ENCODE data around the gene RPL31.
"Not testable (repeated sequence)": the region's sequence is repeated elsewhere in the genome, so short reads cannot be mapped to it uniquely, and the experiment has no call there.

Gene RPL31

DNA sequence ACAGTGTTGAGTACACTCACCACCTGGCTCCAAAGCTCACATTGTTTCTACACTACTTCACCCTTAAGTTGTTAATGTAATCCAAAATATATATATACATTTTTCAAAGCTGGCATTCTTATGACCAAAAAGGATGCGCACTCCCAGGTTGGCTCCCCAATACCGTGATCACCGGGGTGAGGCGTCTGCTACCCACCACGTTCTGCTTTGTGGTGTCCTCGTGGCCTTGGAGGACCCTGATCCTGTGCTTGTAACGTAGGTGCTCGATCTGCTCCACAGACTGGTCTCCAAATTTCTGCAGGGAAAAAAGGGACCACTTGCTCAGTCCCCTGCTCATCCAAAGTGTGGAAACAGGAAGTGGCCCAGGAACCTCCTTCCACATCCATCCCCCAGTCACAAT, 25.8 kb downstream of the RPL31 start:
- DNase-seq (ENCODE audit: low spot score) = no peak

DNA sequence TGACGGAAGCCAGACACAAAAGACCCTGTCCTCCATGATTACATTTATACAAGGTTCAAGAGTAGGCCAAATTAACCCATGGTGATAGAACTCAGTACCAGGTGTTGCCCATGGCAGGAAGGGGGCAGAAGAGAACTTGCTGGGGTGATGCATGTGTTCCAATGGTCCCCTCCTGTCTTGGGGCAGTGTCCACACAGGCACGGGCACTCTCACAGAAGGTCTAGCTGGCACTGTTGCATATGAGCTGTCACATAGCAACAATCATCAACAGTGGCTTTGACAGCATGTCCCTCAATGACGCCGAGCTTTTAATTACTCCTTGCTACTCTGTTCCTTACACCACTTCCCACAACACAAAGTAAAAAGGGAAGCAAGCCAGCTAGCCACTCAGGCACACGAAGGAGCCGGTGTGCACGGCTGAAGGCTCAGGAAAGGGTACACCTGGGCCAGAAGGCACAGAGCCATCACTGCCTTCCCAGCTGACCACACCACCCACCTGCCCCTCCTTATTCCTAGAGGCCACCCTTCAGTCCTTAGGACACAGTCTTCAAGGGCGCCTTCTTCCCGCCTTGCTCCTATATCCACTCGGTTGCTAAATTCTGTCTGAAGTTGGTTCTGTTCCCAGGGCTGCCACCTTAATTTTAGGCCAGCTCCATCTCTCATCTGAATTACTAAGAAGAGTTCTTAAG, 28.9 kb downstream of the RPL31 start:
- DNase-seq (ENCODE audit: low spot score) = no peak

DNA sequence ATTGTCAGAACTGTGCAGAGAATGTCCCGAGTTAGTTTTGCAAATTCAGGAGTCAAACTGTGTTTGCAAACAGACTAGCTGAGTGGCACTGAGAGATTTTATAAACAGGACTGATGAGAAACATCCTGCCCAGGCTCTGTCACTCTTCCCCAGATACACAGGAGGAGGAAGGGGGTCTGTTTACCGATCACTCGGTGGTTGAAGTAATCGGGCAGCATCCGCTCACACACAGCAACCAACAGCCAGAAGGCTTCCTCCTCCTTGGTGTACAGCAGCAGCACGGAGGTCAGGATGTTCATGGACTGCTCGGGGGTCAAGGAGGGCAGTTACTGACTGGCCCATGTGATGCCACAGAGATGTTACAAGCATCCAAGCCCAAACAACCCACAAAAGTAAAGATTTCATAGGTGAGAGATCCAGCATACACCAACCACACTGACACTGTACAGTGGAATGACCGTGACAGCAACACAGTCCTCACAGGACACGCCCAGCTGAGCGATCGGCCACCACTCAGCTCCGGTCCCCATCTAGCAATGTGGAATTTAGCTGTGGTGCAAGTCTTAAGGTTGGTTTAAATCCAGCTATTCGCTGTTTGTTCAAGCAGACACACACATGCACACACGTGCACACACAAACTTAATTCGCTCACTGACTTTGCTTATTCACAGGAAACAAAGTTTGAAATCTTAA, 30.1 kb downstream of the RPL31 start:
- no peak for DNase-seq (ENCODE audit: low spot score)

DNA sequence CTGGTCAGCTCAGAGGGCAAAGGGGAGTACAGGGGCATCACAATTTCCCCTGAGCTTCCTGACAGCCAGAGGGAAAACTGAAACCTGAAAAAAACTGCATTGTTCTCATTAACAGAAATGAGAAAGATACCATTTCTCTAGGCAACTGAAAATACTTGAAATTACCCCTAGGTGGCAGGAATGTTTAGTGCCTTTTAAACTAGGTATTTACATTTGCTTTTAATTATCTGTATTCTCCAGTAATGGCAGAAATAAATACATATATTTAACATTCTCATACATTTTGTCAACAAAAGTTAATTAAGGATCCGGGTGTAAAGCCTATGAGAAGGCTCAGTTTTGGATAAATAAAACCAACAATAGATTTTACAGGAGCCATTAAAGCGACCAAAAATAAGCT, 34.5 kb downstream of the RPL31 start:
- DNase-seq (ENCODE audit: low spot score) = peak; percentile 21

DNA sequence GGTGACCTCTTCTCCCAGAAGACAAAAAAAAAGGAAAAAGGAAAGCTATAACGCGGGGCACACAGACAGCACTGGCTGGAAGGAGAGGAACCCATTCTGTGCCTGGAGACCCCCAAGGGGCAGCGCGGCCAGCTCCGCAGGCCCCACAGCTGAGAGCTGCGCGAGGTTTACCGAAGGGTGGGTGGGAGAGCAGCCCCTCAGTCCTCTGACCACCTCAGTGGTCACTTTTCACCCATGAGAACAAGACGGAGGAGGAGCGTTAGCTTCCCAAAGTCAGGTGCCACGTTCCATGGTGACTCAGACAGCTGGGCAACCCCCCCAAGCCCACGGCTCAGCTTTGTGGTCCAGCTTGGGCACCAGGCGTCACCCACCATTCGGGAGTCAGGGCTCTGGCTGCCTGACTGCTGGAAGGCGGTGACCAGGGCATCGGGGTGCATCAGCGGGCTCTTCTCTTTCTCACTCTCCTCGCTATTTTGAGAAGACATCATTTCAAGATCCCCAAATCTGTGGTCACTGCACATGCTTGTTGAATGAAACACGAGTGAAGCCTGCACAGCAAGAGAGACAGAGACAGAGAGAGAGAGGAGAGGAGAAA, 35.2 kb downstream of the RPL31 start:
- DNase-seq (ENCODE audit: low spot score) = no peak

DNA sequence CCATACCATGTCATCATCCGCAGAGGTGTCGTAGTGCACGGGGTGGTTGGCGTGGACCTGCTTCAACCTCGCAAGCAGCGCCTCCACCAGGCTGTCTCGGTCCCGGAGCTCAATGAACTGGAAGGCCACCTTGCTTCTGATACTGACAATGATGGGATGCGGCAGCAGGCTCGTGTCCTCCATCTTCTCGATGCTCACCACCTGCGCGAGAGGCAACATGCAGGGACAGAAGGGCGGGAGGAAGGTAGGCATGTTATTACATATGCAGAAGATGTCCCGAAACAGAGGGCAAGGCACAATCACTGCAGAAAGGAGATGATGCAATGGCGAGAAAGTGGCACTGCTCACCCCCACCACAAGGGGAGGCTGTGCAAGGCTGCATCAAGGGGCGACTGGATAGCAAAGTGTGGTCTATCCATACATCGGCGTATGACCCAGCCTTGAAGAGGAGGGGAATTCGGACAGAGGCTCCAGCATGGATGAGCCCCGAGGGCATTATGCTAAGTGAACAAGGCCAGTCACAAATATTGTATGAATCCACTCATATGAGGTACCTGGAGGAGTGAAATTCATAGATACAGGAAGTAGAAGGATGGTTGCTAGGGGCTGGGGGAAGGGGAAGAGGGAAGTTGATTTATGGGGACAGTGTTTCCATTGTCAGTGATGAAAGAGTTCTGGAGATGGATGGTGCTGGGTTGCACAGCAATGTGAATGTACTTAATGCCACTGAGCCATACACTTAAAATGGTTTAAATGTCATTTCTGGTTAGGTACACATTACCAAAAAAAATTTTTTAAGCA, 36.6 kb downstream of the RPL31 start:
- no peak for DNase-seq (ENCODE audit: low spot score)

DNA sequence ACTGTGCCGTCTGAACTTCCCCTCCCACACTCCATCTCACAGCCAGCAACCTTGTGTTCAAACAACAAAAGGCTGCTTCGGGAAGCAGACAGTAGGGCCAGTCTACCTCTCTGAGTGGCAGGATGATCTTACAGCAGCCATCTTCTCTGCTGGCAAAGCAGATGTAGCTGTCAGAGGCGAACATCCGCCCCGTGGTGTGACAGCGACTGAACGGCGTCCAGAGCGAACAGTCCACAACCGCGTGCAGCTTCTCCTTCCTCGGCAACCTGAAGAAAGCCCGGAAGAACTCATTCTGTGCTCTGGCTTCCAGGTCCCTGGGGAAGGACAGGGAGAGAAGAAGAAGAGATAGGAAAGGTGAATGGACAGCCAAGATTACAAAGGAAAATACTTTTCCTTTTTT, 38.0 kb downstream of the RPL31 start:
- no peak for DNase-seq (ENCODE audit: low spot score)

DNA sequence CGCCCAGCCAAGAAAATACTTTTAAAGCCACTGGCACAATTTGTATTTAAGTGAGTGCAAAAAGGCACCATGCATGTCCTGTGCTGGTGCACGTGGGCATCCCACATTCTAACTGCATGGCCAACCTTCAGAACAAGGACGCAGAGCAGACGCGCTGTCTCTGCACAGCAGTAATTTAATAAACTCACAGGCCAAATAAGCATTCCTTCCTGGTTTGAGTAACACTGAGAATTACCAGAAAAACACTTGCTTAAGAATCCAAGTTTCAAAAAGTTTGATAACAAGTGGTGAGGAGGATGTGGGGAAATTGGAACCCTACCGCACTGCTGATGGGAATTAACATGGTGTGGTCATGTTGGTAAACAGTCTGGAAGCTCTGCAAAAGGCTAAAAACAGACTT, 38.7 kb downstream of the RPL31 start:
- DNase-seq (ENCODE audit: low spot score) = no peak

DNA sequence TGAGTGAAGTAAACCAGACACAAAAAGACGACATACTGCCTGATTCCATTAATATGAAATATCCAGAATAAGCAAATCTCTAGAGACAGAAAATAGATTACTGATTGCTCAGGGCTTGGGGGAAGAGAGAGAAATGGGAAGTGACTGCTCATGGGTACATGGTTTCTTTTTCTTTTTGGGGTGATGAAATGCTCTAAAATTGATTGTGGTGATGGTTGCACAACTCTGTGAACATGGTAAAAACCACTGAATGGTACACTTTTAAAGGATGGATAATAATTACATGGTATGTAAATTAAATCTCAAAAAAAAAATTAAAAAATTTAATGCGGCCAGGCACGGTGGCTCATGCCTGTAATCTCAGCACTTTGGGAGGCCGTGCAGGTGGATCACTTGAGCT, 39.3 kb downstream of the RPL31 start:
- DNase-seq (ENCODE audit: low spot score) = no peak

DNA sequence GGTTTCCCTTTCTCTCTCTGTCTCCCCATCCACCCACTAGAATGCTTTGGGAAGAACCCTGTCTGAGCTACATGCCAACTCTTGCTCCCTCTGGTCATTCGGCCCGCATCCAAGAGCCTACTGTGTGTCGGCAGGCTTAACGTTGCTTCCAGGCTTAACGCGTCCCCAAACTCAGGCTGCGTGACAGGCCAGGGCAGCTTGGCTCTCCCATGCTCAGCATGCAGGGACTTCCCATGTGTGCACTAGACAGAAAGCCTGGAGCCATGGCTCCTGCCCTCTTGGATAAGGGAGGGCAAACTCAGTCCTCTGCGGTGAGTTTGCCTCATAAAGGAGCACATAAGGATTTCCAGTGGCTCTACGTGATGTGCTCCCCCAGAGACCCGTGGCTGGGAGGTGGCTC, 43.2 kb downstream of the RPL31 start:
- DNase-seq (ENCODE audit: low spot score) = no peak

DNA sequence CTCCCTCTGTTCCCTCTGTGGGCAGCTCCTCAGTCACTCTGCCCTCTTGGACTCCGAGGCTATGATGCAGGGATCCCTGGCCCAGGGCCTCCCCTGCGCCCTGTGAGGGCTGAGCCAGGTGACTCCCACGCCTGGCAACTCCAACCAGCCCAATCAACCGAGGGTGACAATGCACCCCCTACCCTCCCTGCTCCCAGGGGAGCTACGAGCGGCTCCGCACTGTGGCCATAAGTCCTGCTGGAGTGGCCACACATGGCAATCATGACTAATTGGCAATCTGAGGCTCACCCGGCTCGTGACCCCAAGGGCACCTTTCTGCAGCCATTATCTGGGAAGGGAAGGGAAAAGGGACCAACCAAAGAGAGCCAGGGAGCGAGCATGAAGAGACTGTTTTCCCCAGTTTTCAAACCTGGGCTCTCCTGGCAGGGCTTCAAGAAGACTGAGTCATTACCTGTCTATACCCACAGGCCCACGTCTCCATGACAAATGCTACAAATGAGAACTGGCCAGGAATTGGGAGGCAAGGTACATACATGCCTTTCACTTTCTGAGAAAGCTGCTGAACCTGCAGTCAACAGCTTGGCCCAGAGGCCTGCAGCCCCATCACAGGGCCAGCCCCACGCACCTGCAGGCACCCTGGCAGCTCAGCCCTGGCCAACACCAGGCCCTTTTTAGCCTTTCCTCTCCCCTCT, 45.1 kb downstream of the RPL31 start:
- no peak for DNase-seq (ENCODE audit: low spot score)

DNA sequence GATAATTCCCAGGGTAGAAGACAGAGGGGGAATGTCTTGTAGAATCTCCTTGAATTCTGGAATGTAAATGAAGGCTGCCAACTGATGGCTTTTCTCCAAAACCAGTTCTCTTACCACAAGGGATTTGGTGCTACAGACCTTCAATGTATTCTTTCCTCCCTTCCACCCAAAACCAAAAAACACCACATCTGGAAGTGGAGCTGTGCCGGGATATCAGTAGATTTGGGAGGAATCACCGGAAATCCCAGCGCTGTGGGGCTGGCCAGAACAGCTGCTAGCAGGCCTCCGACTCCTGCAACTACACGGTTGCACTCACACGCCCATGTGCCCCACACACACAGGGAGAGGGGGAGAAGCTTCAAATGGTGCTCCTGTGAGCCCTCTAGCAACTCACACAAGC, 45.7 kb downstream of the RPL31 start:
- DNase-seq (ENCODE audit: low spot score) = no peak

DNA sequence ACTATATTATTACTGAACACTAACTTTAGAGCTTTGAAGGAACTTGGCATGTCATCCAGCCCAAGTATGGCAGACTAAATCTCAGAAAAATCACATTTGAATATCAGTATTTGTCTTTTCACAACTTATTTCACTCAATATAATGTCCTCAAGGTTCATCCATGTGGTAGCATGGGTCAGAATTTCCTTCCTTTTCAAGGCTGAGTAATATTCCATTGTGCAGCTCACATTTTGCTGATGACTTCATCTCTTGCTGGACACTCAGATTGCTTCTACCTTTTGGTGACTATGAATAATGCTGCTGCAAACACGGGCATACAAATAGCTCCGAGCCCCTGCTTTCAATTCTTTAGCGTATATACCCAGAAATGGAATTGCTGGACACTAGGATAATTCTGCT, 46.7 kb downstream of the RPL31 start:
- DNase-seq (ENCODE audit: low spot score) = no peak

DNA sequence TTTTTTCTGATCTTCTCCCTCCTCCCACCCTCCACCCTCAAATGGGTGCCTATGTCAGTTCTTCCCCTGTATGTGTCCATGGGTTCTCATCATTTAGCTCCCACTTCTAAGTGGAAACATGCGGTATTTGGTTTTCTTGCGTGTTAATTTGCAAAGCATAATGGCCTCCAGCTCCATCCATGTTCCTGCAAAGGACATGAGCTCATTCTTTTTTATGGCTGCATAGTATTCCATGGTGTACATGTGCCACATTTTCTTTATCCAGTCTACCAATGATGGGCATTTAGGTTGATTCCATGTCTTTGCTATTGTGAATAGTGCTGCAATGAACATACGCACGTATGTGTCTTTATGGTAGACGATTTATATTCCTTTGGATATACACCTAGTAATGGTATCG, 48.8 kb downstream of the RPL31 start:
- DNase-seq (ENCODE audit: low spot score) = not testable (repeated sequence)

DNA sequence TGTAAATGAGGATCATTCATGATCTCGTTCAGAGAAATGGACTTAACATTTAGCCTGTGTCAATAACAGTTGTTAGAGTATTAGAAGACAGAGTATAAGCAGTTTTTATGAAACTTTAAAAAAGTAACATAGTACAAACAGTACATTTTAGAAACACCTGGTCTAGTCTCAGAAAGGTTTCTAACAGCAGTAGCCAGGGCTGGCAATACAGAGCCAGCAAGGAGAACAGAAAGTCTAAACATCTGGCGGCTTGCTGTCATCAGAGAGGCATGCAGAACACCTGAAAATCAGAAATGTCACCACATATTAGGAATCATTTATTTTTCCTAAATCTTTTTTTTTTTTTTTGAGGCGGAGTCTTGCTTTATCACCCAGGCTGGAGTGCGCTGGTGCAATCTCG, 50.1 kb downstream of the RPL31 start:
- no peak for DNase-seq (ENCODE audit: low spot score)

DNA sequence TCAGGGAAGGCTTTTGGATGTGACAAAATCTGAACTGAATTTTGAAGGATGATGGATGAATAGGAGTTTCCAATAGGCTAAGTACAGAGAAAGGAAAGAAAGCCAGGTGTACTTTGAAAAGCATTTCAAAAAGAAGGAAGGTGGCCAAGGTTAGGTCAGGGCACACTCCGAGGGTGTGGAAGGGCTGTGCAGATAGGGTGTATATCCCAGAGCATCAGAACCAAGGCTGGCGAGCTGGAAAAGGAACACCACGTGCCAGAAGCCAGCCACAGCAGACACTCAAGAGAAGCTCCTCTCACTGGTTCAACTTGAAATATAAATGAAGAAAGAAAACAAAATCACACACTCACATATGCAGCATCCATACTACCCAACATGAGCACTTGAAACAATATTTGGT, 51.0 kb downstream of the RPL31 start:
- DNase-seq (ENCODE audit: low spot score) = no peak

All from kidney capillary endothelial cell (primary cell).